Testis (tissue), 2 donors: ENCODE data around the gene DPPA2.

ENCODE experiments used
- CTCF ChIP-seq, 3 experiments: fragments of 450-650 bp in 2 of 3; fragments of 200-600 bp in 1 of 3; sonication (generic) in 1 of 3; IDR thresholded peaks; one replicate each; pipeline ENCODE4 v1.5.1; 2016 to 2019; ENCODE audit warnings: antibody characterized with exemption in 3 of 3, mild to moderate bottlenecking in 2 of 3, moderate library complexity in 1 of 3
- POLR2A ChIP-seq: fragments of 450-650 bp; IDR thresholded peaks from one replicate; pipeline ENCODE4 v1.6.1; 2017; ENCODE audit warnings: antibody characterized with exemption, mild to moderate bottlenecking, moderate library complexity

- TF ChIP-seq CTCF (IDR thresholded peaks at IDR 0.05) (no peak), POLR2A (no peak)
These were observed 47.3 kb upstream of the DPPA2 start for GRCh38 chr3:109363634-109364033.
